Large intestine (tissue), 12 donors: ENCODE results near the gene STEAP1. TPM values are rescaled to one million over a fixed set of nuclear protein-coding genes. Genes with fewer than 3 reads are reported as not detected.
"Not testable (repeated sequence)": the region's sequence is repeated elsewhere in the genome, so short reads cannot be mapped to it uniquely, and the experiment has no call there.

Experiments
- DNase-seq, 2 donors: peaks; one replicate each; pipeline versions ENCODE4 v3.0.0 to v3.0.0-alpha.2; 2013
- H3K27ac ChIP-seq: one replicate; pipeline ENCODE4 v1.5.1; 2013; ENCODE audit warnings: low read length
- H3K27me3 ChIP-seq: 2 replicates; pipeline ENCODE4 v1.6.1; 2013; ENCODE audit warnings: low read length; ENCODE audit not compliant: control insufficient read depth, insufficient read depth
- H3K36me3 ChIP-seq: 2 replicates; pipeline ENCODE4 v1.6.1; 2013; ENCODE audit warnings: low read length; ENCODE audit not compliant: control insufficient read depth, insufficient read depth
- H3K4me1 ChIP-seq: one replicate; pipeline ENCODE4 v1.6.1; 2013; ENCODE audit warnings: low read length; ENCODE audit not compliant: control insufficient read depth, insufficient read depth
- H3K4me3 ChIP-seq: one replicate; pipeline ENCODE4 v1.5.1; 2013; ENCODE audit warnings: low read length
- H3K9me3 ChIP-seq: one replicate; pipeline ENCODE4 v1.6.1; 2013; ENCODE audit warnings: mild to moderate bottlenecking, low read depth, low read length, moderate library complexity; ENCODE audit not compliant: control insufficient read depth
- WGBS: methylation state at CpG from one replicate; pipeline ENCODE4 v1.1.5; 2013; ENCODE audit warnings: low lambda C conversion rate; ENCODE audit not compliant: insufficient coverage; 5-methylcytosine and 5-hydroxymethylcytosine counted together
- long read RNA-seq, 11 donors: transcript quantifications; one replicate each; lab custom pipeline, GENCODE V29; 2026
- polyA plus RNA-seq: library from polyadenylated mRNA; unstranded; fragments of 120-200 nt; gene quantifications from one replicate; pipeline ENCODE4 v1.2.1, GENCODE V29; 2013

STEAP1 gene
- 31.6 TPM for polyA plus RNA-seq
- long read RNA-seq, donor 1, partial matches to known transcripts = 0 of 4 reads
- long read RNA-seq, donor 1, other reads (novel, unspliced or antisense) = 0 of 4 reads
- long read RNA-seq, donor 2, transcript STEAP1-201 (5 exons, 1,313 nt) = major isoform, 11 of 14 reads
- long read RNA-seq, donor 2, partial matches to known transcripts = 0 of 14 reads
- long read RNA-seq, donor 2, other reads (novel, unspliced or antisense) = 0 of 14 reads
- long read RNA-seq, donor 3, transcript STEAP1-201 (5 exons, 1,313 nt) = major isoform, 25 of 31 reads
- long read RNA-seq, donor 3, partial matches to known transcripts = 5 of 31 reads
- long read RNA-seq, donor 3, other reads (novel, unspliced or antisense) = 0 of 31 reads
- long read RNA-seq, donor 4, partial matches to known transcripts = 0 of 1 reads
- long read RNA-seq, donor 4, other reads (novel, unspliced or antisense) = 0 of 1 reads
- long read RNA-seq, donor 5, partial matches to known transcripts = 0 of 1 reads
- long read RNA-seq, donor 5, other reads (novel, unspliced or antisense) = 0 of 1 reads
- long read RNA-seq, donor 6, transcript STEAP1-201 (5 exons, 1,313 nt) = major isoform, 9 of 16 reads
- long read RNA-seq, donor 6, partial matches to known transcripts = 6 of 16 reads
- long read RNA-seq, donor 6, other reads (novel, unspliced or antisense) = 0 of 16 reads
- long read RNA-seq, donor 7, partial matches to known transcripts = 0 of 1 reads
- long read RNA-seq, donor 7, other reads (novel, unspliced or antisense) = 0 of 1 reads
- long read RNA-seq, donor 8, transcript STEAP1-203 (4 exons, 1,054 nt) = minor isoform, 6 of 27 reads
- long read RNA-seq, donor 8, transcript STEAP1-201 (5 exons, 1,313 nt) = major isoform, 21 of 27 reads
- long read RNA-seq, donor 8, partial matches to known transcripts = 0 of 27 reads
- long read RNA-seq, donor 8, other reads (novel, unspliced or antisense) = 0 of 27 reads
- long read RNA-seq, donor 9, transcript STEAP1-201 (5 exons, 1,313 nt) = major isoform, 10 of 17 reads
- long read RNA-seq, donor 9, partial matches to known transcripts = 5 of 17 reads
- long read RNA-seq, donor 9, other reads (novel, unspliced or antisense) = 0 of 17 reads
- long read RNA-seq, donor 10, transcript STEAP1-201 (5 exons, 1,313 nt) = major isoform, 24 of 27 reads
- long read RNA-seq, donor 10, partial matches to known transcripts = 0 of 27 reads
- long read RNA-seq, donor 10, other reads (novel, unspliced or antisense) = 0 of 27 reads
- long read RNA-seq, donor 11, transcript STEAP1-201 (5 exons, 1,313 nt) = major isoform, 8 of 8 reads
- long read RNA-seq, donor 11, partial matches to known transcripts = 0 of 8 reads
- long read RNA-seq, donor 11, other reads (novel, unspliced or antisense) = 0 of 8 reads

DNA sequence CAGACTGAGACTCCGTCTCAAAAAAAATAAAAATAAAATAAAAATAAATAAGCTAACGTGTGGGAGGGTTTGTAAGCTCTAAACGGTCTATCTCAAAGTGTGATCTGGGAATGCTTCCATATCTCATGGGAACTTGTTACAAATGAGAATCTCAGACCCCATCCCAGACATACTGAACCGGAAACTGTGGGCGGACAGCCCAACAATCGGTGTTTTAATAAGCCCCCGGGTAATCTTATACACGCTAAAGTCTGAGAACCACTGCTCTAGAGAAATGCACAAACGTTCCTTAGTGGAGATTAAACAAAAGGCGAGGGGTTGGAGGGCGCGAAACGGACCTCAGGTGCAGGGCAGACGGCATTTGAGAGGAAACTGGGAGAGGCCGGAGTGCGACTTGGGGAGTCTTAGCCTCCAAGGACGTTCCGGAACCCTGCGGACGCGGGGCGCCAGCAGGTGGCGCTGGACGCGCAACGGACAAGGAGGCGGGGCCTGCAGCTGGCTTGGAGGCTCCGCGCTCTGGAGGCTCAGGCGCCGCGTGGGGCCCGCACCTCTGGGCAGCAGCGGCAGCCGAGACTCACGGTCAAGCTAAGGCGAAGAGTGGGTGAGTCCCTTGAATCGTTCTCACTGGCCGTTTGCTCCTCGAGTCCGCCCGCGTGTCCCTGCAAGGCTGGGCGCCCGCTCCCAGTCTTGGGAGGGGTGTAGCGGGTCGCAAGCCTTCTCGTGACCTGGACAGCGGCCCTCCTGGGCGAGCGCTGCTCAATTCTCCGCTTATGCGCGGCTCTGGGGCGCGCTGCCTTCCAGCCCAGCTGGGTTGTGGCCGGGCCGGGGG is at the start of gene STEAP1:
Gene STEAP1 (plus strand): TSS at position 527 of the 829 bp plus-strand sequence. CDS start 5,320 bp downstream, outside the sequence.
- H3K4me3 ChIP-seq = peak within 1 kb of the TSS; percentile 60
- not testable (repeated sequence) for H3K36me3 ChIP-seq, H3K9me3 ChIP-seq, H3K27me3 ChIP-seq
- DNase-seq = peak; percentile 90 to 94
- peaks cover 13% of the 10 kb centered on the region for H3K4me1 ChIP-seq
- WGBS = no CpG with 5 or more reads among the region's 58 CpGs
- H3K27ac ChIP-seq = peak within 1 kb of the TSS; percentile 69

GRCh38 chr7:90114972-90115371 is 39.3 kb upstream of the STEAP1 start:
- H3K4me1 ChIP-seq, H3K9me3 ChIP-seq, H3K4me3 ChIP-seq, H3K36me3 ChIP-seq, DNase-seq, H3K27ac ChIP-seq: not testable (repeated sequence)
- WGBS = no CpG with 5 or more reads among the region's 1 CpG
- peaks cover 18% of the 10 kb centered on the region for H3K27me3 ChIP-seq

DNA sequence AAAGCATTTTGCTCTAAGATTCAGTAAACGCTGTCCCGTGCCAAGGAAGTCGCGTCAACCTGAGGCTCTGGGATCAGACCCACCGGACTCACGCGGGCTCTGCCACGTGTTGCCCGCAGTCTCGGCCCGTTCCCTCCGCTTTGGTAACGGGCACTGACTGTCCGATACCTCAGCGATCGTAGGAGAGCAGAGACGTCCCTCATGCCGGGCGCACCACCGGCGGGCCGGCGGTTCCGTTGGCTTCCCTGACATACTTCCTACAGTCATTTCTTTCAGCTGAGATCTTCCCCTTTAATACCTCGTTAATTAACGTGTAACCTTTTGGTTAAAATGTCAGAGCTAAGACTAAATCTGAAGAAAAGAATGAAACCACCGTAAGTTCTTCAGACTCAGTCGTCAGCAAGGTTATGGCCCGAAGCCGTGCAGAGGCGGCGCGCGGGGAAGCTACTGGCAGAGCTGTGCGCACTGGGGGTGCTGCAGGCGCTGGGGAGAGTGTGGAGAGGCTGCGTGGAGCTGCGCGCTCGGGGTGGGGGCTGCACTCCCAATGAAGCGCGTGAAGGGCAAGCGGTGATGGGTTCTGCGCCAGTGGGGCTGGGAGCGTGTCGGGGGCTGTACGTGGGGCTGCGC is 35.6 kb upstream of the STEAP1 start:
- not testable (repeated sequence) for H3K36me3 ChIP-seq, H3K4me1 ChIP-seq, H3K27ac ChIP-seq, H3K9me3 ChIP-seq
- DNase-seq = peak in 1 of 2 donors; percentile 16
- WGBS = no CpG with 5 or more reads among the region's 48 CpGs
- Histone ChIP-seq H3K27me3 (peaks cover 21% of the 10 kb centered on the region), H3K4me3 (peak overlapping the region; percentile 13)

GRCh38 chr7:90119178-90119971 is 34.9 kb upstream of the STEAP1 start:
- no CpG with 5 or more reads among the region's 58 CpGs for WGBS
- peak overlapping the region; percentile 35 for H3K4me3 ChIP-seq
- H3K9me3 ChIP-seq = no peaks in the 10 kb centered on the region
- H3K27me3 ChIP-seq = peaks cover 21% of the 10 kb centered on the region
- no peak overlapping the region for H3K27ac ChIP-seq
- no peaks in the 10 kb centered on the region for H3K36me3 ChIP-seq
- DNase-seq = peak; percentile 9 to 25
- peaks cover 2% of the 10 kb centered on the region for H3K4me1 ChIP-seq

GRCh38 chr7:90120205-90120604 is 34.1 kb upstream of the STEAP1 start:
- not testable (repeated sequence) for H3K9me3 ChIP-seq, H3K4me3 ChIP-seq, DNase-seq, H3K4me1 ChIP-seq, H3K27ac ChIP-seq, H3K36me3 ChIP-seq
- H3K27me3 ChIP-seq = peaks cover 21% of the 10 kb centered on the region
- WGBS = no CpG with 5 or more reads among the region's 4 CpGs

GRCh38 chr7:90131746-90132145 is 22.5 kb upstream of the STEAP1 start:
- not testable (repeated sequence) for H3K4me3 ChIP-seq, DNase-seq, H3K27me3 ChIP-seq, H3K4me1 ChIP-seq, H3K9me3 ChIP-seq, H3K36me3 ChIP-seq, H3K27ac ChIP-seq
- 100% methylated on average over 5 of the region's 8 CpGs for WGBS

DNA sequence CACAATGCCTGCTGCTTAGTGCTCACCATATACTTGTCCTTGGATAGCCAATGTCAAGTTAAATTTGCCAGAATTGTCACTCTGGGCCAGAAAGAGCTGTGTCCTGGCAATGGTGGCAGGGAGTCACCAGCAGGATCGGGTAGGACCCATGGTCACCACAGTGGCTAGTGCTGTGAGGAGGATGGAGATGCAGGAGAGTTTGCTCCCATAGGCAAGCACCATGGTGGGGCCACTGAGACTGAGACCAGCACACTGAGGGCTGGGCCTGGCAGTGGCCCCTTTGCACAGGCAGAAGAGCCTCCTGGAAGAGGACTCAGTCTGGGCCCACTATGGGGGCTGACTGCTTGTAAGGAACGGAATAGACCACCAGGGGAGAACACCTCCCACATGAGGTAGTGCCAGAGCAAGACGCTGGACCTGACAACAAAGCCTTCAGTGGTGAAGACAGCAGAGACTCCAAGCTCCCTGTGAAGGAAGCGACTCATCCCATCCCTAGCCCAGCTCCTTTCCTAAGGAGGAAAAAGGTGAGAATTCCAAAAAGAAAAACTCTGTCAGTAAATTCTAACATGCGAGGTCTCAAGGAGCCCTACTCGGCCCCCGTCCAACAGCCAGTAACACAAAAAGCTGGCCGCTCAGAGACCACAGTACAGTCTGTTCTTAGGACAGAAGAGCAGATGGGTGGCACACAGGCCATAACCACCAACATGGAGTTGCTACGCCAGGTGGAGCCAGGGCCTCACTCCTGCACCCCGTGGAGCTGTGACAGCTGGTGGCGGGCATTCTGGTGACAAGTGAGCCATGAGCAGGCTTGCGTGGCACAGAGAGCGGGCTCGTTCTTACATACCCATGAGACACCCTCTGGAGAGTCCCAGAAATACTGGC is 6.9 kb upstream of the STEAP1 start:
- not testable (repeated sequence) for H3K4me3 ChIP-seq, H3K27ac ChIP-seq, H3K36me3 ChIP-seq, H3K4me1 ChIP-seq, H3K9me3 ChIP-seq, DNase-seq, H3K27me3 ChIP-seq
- WGBS = no CpG with 5 or more reads among the region's 14 CpGs

DNA sequence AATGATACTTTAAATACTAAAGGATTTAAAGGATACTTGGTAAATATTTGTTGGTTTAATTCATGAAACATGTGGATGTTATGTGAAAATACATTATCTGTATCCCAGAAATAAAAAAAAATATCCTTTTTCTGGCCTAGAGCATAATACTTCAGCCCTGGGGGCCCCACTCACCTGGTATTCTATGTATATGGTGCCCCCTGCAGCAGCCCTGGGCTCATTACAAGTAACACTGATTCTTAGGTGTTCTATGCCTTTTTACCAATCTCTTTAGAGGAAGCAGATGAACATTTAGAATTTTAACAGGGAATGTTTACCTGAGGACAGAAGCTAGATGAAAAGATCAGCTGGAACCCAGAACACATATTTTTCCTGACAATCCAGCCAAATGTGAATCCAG is 4.8 kb upstream of the STEAP1 start:
- H3K27ac ChIP-seq, H3K36me3 ChIP-seq, H3K9me3 ChIP-seq, H3K4me1 ChIP-seq, H3K4me3 ChIP-seq, H3K27me3 ChIP-seq, DNase-seq: not testable (repeated sequence)
